Measurements from ENCODE around the gene NDUFS3. TPM values are rescaled to one million over a fixed set of nuclear protein-coding genes. Genes with fewer than 3 reads are reported as not detected.
A peak's percentile ranks its signal among the peaks of the same experiment; 100 is the strongest.

Gene NDUFS3
- total and polyA plus RNA-seq, 2 of the 13 experiments (the other 11 are each of a cell fraction or from before 2014, with no cell fraction given) = 151 to 184 TPM

GRCh38 chr11:47552566-47553405, 26.1 kb upstream of the NDUFS3 start, which contains the start of gene CELF1 (continued):
- TF ChIP-seq NFATC3 (CRISPR knock-in tag; IDR thresholded peaks at IDR 0.05) (no peak), ARNT2 (CRISPR knock-in tag; IDR thresholded peaks at IDR 0.05; ENCODE audit: low read depth) (peak; percentile 66; the same call in 1 of the 2 replicates), BCL6 (CRISPR knock-in tag; IDR thresholded peaks at IDR 0.05) (0 out of 2 replicates have a peak, but pooled peaks have one; percentile 7), DRAP1 (CRISPR knock-in tag; IDR thresholded peaks at IDR 0.05) (peak; percentile 63; the same call in 1 of the 2 replicates), MXD4 (CRISPR knock-in tag; IDR thresholded peaks at IDR 0.05) (no peak; the same call in 1 of the 2 replicates), DDIT3 (CRISPR knock-in tag; IDR thresholded peaks at IDR 0.05) (no peak), SMYD3 (CRISPR knock-in tag; IDR thresholded peaks at IDR 0.05) (no peak; the same call in 1 of the 2 replicates), HMG20B (CRISPR knock-in tag; conservative IDR thresholded peaks at IDR 0.05) (no peak), ZNF704 (CRISPR knock-in tag; IDR thresholded peaks at IDR 0.05; ENCODE audit: borderline replicate concordance) (peak; percentile 61; the same call in 1 of the 2 replicates), GTF2F1 (IDR thresholded peaks at IDR 0.05; ENCODE audit: low read length) (no peak), ZNF460 (CRISPR knock-in tag; IDR thresholded peaks at IDR 0.05; ENCODE audit: borderline replicate concordance) (0 out of 2 replicates have a peak, but pooled peaks have one; percentile 12), ZNF883 (CRISPR knock-in tag; IDR thresholded peaks at IDR 0.05; ENCODE audit: not compliant biosample characterization) (no peak), NFKB2 (CRISPR knock-in tag; IDR thresholded peaks at IDR 0.05; ENCODE audit: borderline replicate concordance) (no peak), ZNF367 (CRISPR knock-in tag; IDR thresholded peaks at IDR 0.05; ENCODE audit: borderline replicate concordance) (no peak), ZNF207 (IDR thresholded peaks at IDR 0.05; ENCODE audit: borderline replicate concordance) (no peak), SOX13 (IDR thresholded peaks at IDR 0.05) (no peak), SOX13 (CRISPR knock-in tag; conservative IDR thresholded peaks at IDR 0.05 in 1 of 2, IDR thresholded peaks at IDR 0.05 in 1 of 2) (no peak), JUND (CRISPR knock-in tag; IDR thresholded peaks at IDR 0.05) (no peak), MEF2D (CRISPR knock-in tag; IDR thresholded peaks at IDR 0.05) (no peak; the same call in none of the 2 replicates), TRIM22 (IDR thresholded peaks at IDR 0.05) (no peak), MED1 (CRISPR knock-in tag; IDR thresholded peaks at IDR 0.05) (peak; percentile 72), ZNF660 (CRISPR knock-in tag; IDR thresholded peaks at IDR 0.05; ENCODE audit: borderline replicate concordance, low read depth) (no peak), NR2C2 (CRISPR knock-in tag; IDR thresholded peaks at IDR 0.05; ENCODE audit: borderline replicate concordance) (no peak; the same call in 1 of the 2 replicates)
- TF ChIP-seq, protein P1, sequence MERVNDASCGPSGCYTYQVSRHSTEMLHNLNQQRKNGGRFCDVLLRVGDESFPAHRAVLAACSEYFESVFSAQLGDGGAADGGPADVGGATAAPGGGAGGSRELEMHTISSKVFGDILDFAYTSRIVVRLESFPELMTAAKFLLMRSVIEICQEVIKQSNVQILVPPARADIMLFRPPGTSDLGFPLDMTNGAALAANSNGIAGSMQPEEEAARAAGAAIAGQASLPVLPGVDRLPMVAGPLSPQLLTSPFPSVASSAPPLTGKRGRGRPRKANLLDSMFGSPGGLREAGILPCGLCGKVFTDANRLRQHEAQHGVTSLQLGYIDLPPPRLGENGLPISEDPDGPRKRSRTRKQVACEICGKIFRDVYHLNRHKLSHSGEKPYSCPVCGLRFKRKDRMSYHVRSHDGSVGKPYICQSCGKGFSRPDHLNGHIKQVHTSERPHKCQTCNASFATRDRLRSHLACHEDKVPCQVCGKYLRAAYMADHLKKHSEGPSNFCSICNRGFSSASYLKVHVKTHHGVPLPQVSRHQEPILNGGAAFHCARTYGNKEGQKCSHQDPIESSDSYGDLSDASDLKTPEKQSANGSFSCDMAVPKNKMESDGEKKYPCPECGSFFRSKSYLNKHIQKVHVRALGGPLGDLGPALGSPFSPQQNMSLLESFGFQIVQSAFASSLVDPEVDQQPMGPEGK (CRISPR knock-in tag; IDR thresholded peaks at IDR 0.05) = peak; percentile 65

Measured in HepG2 (cell line).